ENCODE data around the gene HAND1.

The HAND1 gene

DNA sequence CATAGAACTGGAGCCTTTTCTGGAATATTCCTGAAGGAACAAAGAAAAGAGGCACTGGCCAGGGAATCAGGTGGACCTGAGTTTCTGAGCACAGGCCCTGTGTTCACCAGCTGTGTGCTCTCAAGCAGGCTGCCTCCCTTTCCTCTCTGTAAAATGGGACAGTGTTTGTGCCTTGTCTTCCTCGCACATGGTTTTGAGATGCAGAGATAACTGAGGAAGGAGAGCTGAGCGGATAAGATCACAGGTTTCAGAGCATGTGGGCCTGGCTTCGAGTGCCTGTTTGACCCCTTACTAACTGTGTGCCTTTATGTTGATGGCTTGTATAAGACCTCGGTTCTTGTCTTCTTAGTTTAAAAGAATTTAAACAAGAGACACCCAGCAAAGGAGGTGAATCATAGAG is 46.2 kb upstream of the HAND1 start:
- no peak overlapping the region for H2AFZ ChIP-seq (ENCODE audit: low read depth, low read length, severe bottlenecking)
- no peak overlapping the region for H3K9ac ChIP-seq (ENCODE audit: low read length)

DNA sequence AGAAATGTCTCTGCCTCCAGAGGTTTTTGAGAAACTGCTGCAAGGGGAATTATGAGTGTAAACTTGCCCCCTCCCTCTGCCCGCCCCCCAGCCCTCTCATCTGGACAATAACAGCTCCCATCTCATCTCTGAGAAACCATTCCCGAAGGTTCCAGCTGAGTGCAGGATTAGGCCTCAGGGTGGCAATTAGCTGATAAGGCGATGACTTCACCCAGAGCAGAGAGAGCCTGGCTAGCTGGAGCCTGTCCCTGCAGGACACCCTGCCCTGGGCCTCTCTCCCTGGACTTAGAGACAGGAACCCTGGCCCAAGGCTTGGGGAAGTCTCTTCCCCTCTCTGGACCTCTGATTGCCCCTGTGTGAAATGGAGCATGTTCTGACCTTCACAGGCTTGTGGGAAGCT is 45.7 kb upstream of the HAND1 start:
- Histone ChIP-seq H3K9me3 (ENCODE audit: insufficient read depth, low read length) (no peaks in the 10 kb centered on the region), H3K36me3 (ENCODE audit: low read length) (no peaks in the 10 kb centered on the region), H3K4me3 (ENCODE audit: insufficient read depth, low read length, poor library complexity, severe bottlenecking) (no peak overlapping the region), H3K27ac (ENCODE audit: low read depth, low read length) (no peak overlapping the region), H3K79me2 (ENCODE audit: insufficient read depth, low read length) (no peaks in the 10 kb centered on the region), H3F3A (ENCODE audit: insufficient read depth) (no peaks in the 10 kb centered on the region), H3K9me2 (replicated peaks; ENCODE audit: insufficient read depth, low read length) (no peaks in the 10 kb centered on the region), H3K9ac (ENCODE audit: low read length) (no peak overlapping the region), H3K27me3 (ENCODE audit: low read length) (no peaks in the 10 kb centered on the region), H2AFZ (ENCODE audit: low read depth, low read length, severe bottlenecking) (no peak overlapping the region), H4K20me1 (ENCODE audit: low read depth, low read length) (no peaks in the 10 kb centered on the region), H3K4me2 (ENCODE audit: low read depth, low read length, poor library complexity, severe bottlenecking) (no peak overlapping the region)
- TF ChIP-seq, protein P1, sequence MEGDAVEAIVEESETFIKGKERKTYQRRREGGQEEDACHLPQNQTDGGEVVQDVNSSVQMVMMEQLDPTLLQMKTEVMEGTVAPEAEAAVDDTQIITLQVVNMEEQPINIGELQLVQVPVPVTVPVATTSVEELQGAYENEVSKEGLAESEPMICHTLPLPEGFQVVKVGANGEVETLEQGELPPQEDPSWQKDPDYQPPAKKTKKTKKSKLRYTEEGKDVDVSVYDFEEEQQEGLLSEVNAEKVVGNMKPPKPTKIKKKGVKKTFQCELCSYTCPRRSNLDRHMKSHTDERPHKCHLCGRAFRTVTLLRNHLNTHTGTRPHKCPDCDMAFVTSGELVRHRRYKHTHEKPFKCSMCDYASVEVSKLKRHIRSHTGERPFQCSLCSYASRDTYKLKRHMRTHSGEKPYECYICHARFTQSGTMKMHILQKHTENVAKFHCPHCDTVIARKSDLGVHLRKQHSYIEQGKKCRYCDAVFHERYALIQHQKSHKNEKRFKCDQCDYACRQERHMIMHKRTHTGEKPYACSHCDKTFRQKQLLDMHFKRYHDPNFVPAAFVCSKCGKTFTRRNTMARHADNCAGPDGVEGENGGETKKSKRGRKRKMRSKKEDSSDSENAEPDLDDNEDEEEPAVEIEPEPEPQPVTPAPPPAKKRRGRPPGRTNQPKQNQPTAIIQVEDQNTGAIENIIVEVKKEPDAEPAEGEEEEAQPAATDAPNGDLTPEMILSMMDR (IDR thresholded peaks at IDR 0.05; ENCODE audit: insufficient read depth, low read length, poor library complexity, severe bottlenecking): no peak
- no peak for TF ChIP-seq EZH2phosphoT487 (conservative IDR thresholded peaks at IDR 0.05; ENCODE audit: low read length)

More for the DNA sequence above, 46.2 kb upstream of the HAND1 start:
- H3K9me3 ChIP-seq (ENCODE audit: insufficient read depth, low read length): no peaks in the 10 kb centered on the region
- no peak for TF ChIP-seq EZH2phosphoT487 (conservative IDR thresholded peaks at IDR 0.05; ENCODE audit: low read length)
- TF ChIP-seq, protein P1 (IDR thresholded peaks at IDR 0.05; ENCODE audit: insufficient read depth, low read length, poor library complexity, severe bottlenecking): no peak
- H3K4me3 ChIP-seq (ENCODE audit: insufficient read depth, low read length, poor library complexity, severe bottlenecking): no peak overlapping the region
- H3F3A ChIP-seq (ENCODE audit: insufficient read depth): no peaks in the 10 kb centered on the region
- H3K4me2 ChIP-seq (ENCODE audit: low read depth, low read length, poor library complexity, severe bottlenecking): no peak overlapping the region
- H3K27ac ChIP-seq (ENCODE audit: low read depth, low read length): no peak overlapping the region
- no peaks in the 10 kb centered on the region for H3K9me2 ChIP-seq (replicated peaks; ENCODE audit: insufficient read depth, low read length)
- no peaks in the 10 kb centered on the region for H3K79me2 ChIP-seq (ENCODE audit: insufficient read depth, low read length)
- no peaks in the 10 kb centered on the region for H3K36me3 ChIP-seq (ENCODE audit: low read length)
- no peaks in the 10 kb centered on the region for H3K27me3 ChIP-seq (ENCODE audit: low read length)
- no peaks in the 10 kb centered on the region for H4K20me1 ChIP-seq (ENCODE audit: low read depth, low read length)

DNA sequence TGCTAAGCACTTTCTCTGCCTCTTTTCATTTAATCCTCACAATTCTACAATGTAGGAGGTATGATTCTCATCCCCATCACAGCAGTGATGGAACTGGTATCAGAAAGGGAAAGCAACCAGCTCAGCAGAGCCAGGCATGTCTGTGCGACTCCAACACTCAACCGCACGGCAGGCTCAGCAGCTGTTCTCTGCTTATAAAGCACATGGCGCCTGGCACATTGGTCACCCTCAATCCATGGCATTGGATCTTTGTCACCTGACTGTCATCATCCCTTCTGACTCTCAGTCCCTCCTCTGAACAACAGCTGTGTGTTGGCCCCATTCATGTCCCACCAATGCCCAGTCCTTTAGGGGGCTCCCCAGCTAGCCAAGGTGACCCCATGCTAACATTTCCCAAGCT is 45.1 kb upstream of the HAND1 start:
- Histone ChIP-seq H3K4me3 (ENCODE audit: insufficient read depth, low read length, poor library complexity, severe bottlenecking) (no peak overlapping the region), H3K79me2 (ENCODE audit: insufficient read depth, low read length) (no peaks in the 10 kb centered on the region), H3F3A (ENCODE audit: insufficient read depth) (no peaks in the 10 kb centered on the region), H3K9ac (ENCODE audit: low read length) (no peak overlapping the region), H4K20me1 (ENCODE audit: low read depth, low read length) (no peaks in the 10 kb centered on the region), H2AFZ (ENCODE audit: low read depth, low read length, severe bottlenecking) (no peak overlapping the region), H3K36me3 (ENCODE audit: low read length) (no peaks in the 10 kb centered on the region), H3K9me3 (ENCODE audit: insufficient read depth, low read length) (no peaks in the 10 kb centered on the region), H3K4me2 (ENCODE audit: low read depth, low read length, poor library complexity, severe bottlenecking) (no peak overlapping the region), H3K27me3 (ENCODE audit: low read length) (no peaks in the 10 kb centered on the region), H3K27ac (ENCODE audit: low read depth, low read length) (no peak overlapping the region), H3K9me2 (replicated peaks; ENCODE audit: insufficient read depth, low read length) (no peaks in the 10 kb centered on the region)
- TF ChIP-seq, protein P1 (IDR thresholded peaks at IDR 0.05; ENCODE audit: insufficient read depth, low read length, poor library complexity, severe bottlenecking): no peak
- TF ChIP-seq EZH2phosphoT487 (conservative IDR thresholded peaks at IDR 0.05; ENCODE audit: low read length): no peak
